ENCODE data around the gene HMGCR. TPM values are rescaled to one million over a fixed set of nuclear protein-coding genes. Genes with fewer than 3 reads are reported as not detected.

The HMGCR gene
- total and polyA plus RNA-seq, 2 experiments from 2014 or later = 72.2 to 331 TPM

GRCh38 chr5:75375414-75375813, 38.4 kb downstream of the HMGCR start:
- H3K27me3 ChIP-seq (ENCODE audit: insufficient read depth) = no peaks in the 10 kb centered on the region
- peaks cover 12% of the 10 kb centered on the region for H3K4me1 Mint-ChIP-seq
- ATAC-seq = no peak
- H3K4me3 Mint-ChIP-seq = no peak overlapping the region
- peaks cover 4% of the 10 kb centered on the region; the same call in 1 of the 3 replicates for H3K36me3 Mint-ChIP-seq (ENCODE audit: low read depth)
- H3K36me3 ChIP-seq (ENCODE audit: insufficient read depth) = no peaks in the 10 kb centered on the region
- H3F3A ChIP-seq (replicated peaks; ENCODE audit: low read depth) = no peaks in the 10 kb centered on the region
- no peaks in the 10 kb centered on the region for H3K9me2 ChIP-seq (ENCODE audit: insufficient read depth)
- no peak overlapping the region for H3K4me2 ChIP-seq
- no peak overlapping the region for H3K27ac Mint-ChIP-seq
- H3K27ac ChIP-seq (ENCODE audit: low read depth) = no peak overlapping the region
- H3K27me3 Mint-ChIP-seq (ENCODE audit: insufficient read depth, low read depth, poor library complexity) = no peaks in the 10 kb centered on the region
- H4K20me1 ChIP-seq (replicated peaks; ENCODE audit: insufficient read depth) = no peaks in the 10 kb centered on the region
- no peak overlapping the region for H2AFZ ChIP-seq
- H3K4me3 ChIP-seq = no peak overlapping the region
- no peaks in the 10 kb centered on the region for H3K79me2 ChIP-seq (replicated peaks; ENCODE audit: insufficient read depth)
- H3K4me1 ChIP-seq (ENCODE audit: insufficient read depth) = peaks cover 6% of the 10 kb centered on the region; the same call in 1 of the 2 replicates
- DNase-seq (ENCODE audit: low spot score) = no peak
- TF ChIP-seq ZNF462 (CRISPR knock-in tag; IDR thresholded peaks at IDR 0.05) (no peak), POLR2AphosphoS5 (IDR thresholded peaks at IDR 0.05; ENCODE audit: low read depth) (no peak), CREB1 (CRISPR knock-in tag; IDR thresholded peaks at IDR 0.05; ENCODE audit: low read depth) (no peak), CTCF (conservative IDR thresholded peaks at IDR 0.05; ENCODE audit: low read depth in 2 of 2) (no peak), NANOG (IDR thresholded peaks at IDR 0.05; ENCODE audit: borderline replicate concordance) (no peak), STAT1 (IDR thresholded peaks at IDR 0.05; ENCODE audit: unreplicated experiment) (no peak)
- H3K9me3 Mint-ChIP-seq = no peaks in the 10 kb centered on the region

Data from GM23338 (cell line).